CD4-positive, alpha-beta T cell treated with Interferon gamma for 1 hour (primary cell): Measurements from ENCODE around the gene UGT2B28.
"Not testable (repeated sequence)": the region's sequence is repeated elsewhere in the genome, so short reads cannot be mapped to it uniquely, and the experiment has no call there.

Experiments
- DNase-seq: peaks from one replicate; pipeline ENCODE4 v3.0.0-alpha.2; 2020

UGT2B28 gene

GRCh38 chr4:69280081-69280480 lies at the start of gene UGT2B28:
UGT2B28 (plus strand) TSS chr4:69280475; CDS start chr4:69280501, 26 bp downstream.
- DNase-seq: not testable (repeated sequence)

DNA sequence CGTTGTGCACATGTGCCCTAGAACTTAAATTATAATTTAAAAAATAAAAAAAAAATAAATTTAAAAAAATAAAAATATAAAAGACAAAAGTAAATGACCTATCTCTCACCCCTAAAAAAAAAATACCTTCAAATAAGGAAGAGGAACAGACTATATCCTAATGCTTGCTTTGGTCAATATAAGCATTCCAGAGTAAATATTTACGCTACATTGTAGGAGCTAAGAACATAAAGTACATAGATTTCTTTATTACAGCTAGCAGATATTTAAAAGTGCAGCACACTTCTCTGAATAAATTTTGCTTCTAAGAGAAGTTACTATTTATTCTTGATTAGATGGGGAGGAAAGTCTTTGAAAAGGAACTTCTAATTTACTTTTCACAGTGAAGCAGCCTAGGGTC lies 41.2 kb upstream of the UGT2B28 start:
- DNase-seq: no peak

- no peak for DNase-seq
Measured at GRCh38 chr4:69239557-69240168, 40.6 kb upstream of the UGT2B28 start.

GRCh38 chr4:69240787-69241186 lies 39.5 kb upstream of the UGT2B28 start:
- DNase-seq: not testable (repeated sequence)

GRCh38 chr4:69241746-69242145 lies 38.5 kb upstream of the UGT2B28 start:
- DNase-seq: not testable (repeated sequence)

GRCh38 chr4:69242562-69243240 lies 37.6 kb upstream of the UGT2B28 start:
- DNase-seq: not testable (repeated sequence)

DNA sequence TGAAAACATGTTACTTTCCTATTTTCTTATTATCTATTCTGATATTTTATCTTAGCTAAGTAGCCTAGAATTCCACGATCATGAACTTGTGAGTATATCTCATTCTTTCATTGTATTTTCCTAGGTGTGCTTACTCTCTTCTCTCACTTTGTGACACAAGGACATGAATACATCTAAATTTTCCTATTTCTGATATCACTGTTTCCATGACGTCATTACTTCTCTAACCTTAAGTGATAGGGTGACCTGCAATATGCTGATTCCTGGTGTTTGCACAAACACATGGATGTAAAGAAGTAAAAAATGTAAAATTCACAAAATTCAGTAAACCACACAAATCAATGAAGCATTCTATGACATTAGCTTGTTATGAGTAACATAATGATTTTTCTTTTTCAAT lies 29.4 kb upstream of the UGT2B28 start:
- DNase-seq: not testable (repeated sequence)

GRCh38 chr4:69253147-69253772 lies 27.0 kb upstream of the UGT2B28 start:
- DNase-seq: not testable (repeated sequence)

- DNase-seq: not testable (repeated sequence)
Measured at GRCh38 chr4:69268612-69269011, 11.7 kb upstream of the UGT2B28 start.

DNA sequence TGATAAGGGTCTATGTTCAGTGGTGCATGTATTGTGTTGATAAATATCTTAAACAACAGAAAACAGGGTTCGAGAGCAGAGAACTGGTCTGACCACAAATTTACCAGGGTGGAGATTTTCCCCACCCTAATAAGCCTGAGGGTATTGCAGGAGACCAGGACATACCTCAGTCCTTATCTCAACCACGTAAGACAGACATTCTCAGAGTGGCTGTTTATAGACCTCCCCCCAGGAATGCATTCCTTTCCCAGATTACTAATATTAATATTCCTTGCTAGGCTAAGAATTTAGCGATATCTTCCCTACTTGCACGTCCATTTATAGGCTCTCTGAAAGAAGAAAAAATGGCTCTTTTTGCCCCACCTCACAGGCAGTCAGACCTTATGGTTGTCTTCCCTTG lies 16.1 kb downstream of the UGT2B28 start:
- DNase-seq: not testable (repeated sequence)

DNA sequence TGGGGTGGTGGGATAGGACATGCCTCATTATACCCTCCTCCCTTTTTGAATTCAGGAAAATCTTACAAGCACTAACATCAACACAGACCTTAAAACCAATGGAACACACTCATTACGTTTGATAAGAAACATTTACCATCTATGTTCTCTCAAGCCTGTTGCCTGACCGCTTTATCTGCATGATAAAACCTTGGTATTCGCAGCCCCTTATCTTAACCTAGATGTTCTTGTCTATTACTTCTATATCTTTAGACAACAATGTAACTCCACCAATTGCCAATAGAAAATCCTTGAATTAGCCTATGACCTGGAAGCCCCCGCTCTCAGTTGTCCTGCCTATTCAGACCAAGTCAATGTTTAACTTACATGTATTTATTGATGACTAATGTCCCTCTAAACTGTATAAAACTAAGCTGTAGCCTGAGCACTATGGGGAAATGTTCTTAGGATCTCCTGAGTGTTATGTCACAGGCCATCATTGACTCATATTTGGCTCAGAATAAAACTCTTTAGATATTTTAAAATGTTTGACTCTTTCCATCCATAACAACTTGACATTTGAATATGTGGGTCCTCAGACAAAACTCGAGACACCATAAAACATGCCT lies 28.3 kb downstream of the UGT2B28 start:
- not testable (repeated sequence) for DNase-seq

- DNase-seq: not testable (repeated sequence)
Measured at GRCh38 chr4:69309549-69310076, 29.3 kb downstream of the UGT2B28 start.

GRCh38 chr4:69310262-69310661 lies 30.0 kb downstream of the UGT2B28 start:
- DNase-seq: not testable (repeated sequence)

DNA sequence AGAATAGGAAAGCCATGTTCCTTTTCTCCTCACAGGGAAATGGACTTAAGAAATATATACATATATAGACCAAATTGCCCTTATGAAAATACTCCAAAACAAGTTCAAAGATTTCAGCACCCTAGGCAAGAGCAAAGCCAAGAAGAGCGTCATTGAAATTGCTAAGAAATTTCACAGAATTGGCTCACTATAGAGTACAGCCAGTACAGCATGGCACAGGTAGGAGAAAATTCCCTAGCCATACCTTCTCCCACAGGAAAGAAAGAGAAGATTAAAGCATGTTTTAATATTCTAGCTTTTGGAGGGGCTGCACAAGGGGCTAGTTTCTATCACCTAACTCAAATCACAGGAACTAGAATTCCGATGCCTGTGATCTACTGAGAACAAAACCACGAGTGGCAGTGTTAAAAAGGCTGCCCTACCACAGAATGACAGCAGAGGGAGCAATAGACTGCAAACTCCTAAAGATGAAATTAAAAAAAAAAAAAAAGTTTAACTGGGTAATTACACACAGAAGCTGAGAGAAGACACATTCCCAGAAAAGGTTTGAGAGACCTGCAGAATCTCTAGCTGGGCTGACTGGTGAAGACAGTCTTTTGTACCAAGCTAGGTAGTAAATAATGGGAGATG lies 37.5 kb downstream of the UGT2B28 start:
- DNase-seq: not testable (repeated sequence)

GRCh38 chr4:69321153-69321729 lies 41.0 kb downstream of the UGT2B28 start:
- no peak for DNase-seq

DNA sequence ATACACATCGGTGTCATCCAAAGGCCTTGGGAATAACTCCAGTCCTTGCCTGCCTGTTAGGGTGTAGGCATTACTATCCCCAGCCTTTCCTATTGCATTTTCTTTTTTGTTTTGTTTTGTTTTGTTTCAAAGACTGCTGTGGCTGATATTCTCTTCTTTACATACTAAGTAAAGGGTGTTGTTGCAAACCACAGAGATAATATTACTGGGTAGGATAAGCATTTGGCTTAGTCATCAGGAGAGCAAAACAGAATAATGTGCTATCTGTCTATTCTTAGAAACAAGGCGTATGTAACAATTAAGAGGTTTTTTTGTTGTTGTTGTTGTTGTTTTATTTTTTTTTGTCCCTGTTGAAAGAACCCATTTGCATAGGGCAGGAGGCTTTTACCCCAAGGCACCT lies 41.8 kb downstream of the UGT2B28 start:
- DNase-seq: no peak

DNA sequence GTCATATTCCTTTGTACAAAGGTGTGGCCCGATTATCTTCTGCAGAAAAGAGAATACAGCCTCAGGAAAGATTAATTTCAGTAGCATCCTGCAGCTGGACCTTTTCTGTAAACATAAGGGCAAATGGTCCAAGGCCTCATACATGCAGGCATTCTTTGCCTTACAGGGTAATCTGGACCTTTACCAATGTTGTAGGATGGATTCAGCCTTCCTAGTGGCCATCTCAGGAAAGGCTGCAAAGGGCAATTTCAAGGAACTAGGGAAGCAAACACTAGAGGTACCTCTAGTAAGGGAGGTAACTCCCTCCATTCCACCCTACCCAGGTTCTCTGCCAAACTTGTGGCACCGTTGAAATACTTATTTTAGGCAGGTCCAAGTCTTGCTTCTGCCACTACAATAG lies 43.0 kb downstream of the UGT2B28 start:
- no peak for DNase-seq

DNA sequence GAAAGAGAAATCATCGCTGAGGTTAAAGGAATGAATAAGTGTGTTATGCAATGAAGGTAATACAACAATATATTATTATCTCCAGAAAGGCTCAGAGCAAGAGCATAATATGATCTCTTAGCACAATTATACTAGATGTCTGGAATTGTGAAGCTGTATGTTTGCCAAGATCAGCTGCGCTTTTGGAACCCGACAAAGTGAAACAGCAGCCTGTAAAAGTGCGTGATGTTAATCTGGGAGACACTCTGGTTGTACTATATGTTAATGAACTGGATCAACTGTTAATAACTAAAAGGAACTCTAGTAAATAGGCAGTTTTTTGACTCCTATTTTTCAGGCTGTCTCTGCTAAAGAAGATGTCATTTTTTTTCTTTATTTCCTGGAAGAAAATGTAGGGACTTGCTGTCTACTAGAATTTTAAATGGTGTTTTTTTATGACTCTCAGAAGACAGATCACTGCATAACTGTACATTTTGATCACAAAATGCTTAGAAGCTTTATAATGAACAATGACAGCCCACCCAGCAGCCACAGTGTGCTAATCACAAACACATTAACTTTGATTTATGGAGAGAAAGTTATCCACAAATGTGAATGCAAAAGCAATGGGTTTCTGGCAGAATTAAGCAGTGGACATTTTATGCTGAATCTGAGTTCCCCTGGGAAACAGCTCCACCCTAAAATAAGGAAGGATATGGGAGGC lies 50.2 kb downstream of the UGT2B28 start:
- DNase-seq: no peak

- DNase-seq: not testable (repeated sequence)
Measured at GRCh38 chr4:69331304-69331703, 51.0 kb downstream of the UGT2B28 start.

- DNase-seq: not testable (repeated sequence)
Measured at GRCh38 chr4:69335485-69335884, 55.2 kb downstream of the UGT2B28 start.

DNA sequence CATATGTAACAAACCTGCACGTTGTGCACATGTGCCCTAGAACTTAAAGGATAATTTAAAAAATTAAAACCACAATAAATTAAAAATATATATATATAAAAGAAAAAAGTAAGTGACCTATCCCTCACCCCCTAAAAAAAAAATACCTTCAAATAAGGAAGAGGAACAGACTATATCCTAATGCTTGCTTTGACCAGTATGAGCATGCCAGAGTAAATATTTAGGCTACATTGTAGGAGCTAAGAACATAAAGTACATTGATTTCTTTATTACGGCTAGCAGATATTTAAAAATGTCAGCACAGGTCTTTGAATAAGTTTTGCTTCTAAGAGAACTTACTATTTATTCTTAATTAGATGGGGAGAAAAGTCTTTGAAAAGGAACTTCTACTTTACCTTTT lies 62.8 kb downstream of the UGT2B28 start:
- not testable (repeated sequence) for DNase-seq
